Measurements from ENCODE around the gene SCML2. TPM values are rescaled to one million over a fixed set of nuclear protein-coding genes. Genes with fewer than 3 reads are reported as not detected.

Gene SCML2
- total and polyA plus RNA-seq, 2 of the 8 experiments (the other 6 are each of a cell fraction or from before 2014, with no cell fraction given), result 14.6 to 18.9 TPM

- TF ChIP-seq SAP30 (IDR thresholded peaks at IDR 0.05; ENCODE audit: insufficient read depth, insufficient replicate concordance, low read length) (no peak), ZNF274 (IDR thresholded peaks at IDR 0.05; ENCODE audit: borderline replicate concordance, extremely low read depth, low read length) (no peak), SP4 (IDR thresholded peaks at IDR 0.05; ENCODE audit: low read length) (no peak), RXRA (IDR thresholded peaks at IDR 0.05; ENCODE audit: insufficient read depth, low read depth, low read length) (no peak)
Observed at GRCh38 chrX:18291006-18291545, 63.4 kb downstream of the SCML2 start (continued).
